GM18861 (cell line): Measurements from ENCODE around the gene BHLHA9.

Experiments
- ATAC-seq: cut with Tn5 transposase; IDR thresholded peaks from one replicate; pipeline ENCODE4 v1.9.1; 2021; ENCODE audit not compliant: unreplicated experiment

BHLHA9 gene

DNA sequence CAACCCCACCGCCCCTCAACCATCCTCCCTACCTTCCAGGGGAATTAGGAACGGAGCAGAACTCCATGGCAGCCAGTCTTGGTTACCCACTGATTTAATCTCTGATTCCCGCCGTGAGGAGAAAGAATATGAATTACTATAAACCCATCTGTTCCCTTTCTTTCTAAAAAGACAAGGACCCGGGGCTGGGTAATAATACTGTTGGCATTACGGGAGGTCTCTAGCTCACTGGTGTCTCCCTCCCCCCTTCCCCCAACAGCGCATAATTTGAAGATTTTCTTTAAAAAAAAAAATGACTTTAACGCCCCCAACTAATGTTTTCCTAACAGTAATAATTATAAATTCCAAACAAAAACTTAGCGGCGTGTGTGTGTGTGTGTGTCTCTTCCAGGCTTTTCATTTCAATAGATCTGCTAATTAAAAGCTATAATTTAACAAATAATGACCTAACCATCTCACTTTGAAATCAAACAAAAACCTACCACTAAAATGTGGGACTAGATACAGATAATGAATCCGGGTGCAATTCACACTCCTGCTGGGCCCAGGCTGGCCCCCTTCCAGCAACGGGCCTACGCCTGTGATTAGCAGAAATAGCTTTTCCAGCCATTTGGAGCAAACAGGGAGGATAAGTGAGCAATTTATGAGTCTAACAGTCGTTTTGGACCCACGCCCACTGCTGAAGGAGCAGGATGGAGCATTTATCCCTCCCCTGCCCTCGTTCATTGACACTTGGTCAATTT, 18.2 kb upstream of the BHLHA9 start:
- ATAC-seq, result no peak

DNA sequence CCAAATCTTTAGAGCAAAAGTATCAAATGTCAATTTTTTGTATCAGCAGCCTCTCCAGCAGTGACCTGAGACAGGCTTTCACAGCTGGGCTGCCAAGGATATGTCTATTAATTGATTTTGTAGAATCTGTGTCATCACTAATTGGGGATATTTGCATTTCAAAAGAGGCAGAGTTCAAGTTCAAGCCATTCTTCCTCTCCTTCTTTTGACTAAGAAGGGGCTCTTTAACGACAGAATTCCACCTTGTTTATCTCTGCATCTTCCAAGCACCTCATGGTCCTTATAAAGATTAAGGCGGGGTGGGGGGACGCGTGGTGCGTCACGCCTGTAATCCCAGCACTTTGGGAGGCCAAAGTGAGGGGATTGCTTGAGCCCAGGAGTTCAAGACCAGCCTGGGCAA, 15.2 kb upstream of the BHLHA9 start:
- no peak for ATAC-seq

DNA sequence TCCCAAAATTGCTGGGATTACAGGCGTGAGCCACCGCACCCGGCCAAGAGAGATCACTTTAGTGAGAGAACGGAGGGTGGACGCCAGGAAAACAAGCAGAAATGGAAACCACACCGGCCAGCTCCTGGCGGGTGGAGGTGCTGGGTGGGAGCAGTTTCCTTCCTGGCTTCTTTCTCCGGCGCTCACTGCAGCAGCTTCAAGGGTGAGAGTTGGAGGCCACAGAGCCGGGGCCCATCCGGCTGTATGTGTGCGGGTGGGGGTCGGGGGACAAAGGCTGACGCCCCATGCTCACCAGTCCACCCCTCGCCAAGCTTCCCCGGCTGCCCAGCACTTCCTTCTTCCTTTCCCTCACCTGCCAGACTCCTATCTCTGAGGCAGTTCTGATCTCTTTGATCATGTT, 13.5 kb upstream of the BHLHA9 start:
- ATAC-seq, result no peak

DNA sequence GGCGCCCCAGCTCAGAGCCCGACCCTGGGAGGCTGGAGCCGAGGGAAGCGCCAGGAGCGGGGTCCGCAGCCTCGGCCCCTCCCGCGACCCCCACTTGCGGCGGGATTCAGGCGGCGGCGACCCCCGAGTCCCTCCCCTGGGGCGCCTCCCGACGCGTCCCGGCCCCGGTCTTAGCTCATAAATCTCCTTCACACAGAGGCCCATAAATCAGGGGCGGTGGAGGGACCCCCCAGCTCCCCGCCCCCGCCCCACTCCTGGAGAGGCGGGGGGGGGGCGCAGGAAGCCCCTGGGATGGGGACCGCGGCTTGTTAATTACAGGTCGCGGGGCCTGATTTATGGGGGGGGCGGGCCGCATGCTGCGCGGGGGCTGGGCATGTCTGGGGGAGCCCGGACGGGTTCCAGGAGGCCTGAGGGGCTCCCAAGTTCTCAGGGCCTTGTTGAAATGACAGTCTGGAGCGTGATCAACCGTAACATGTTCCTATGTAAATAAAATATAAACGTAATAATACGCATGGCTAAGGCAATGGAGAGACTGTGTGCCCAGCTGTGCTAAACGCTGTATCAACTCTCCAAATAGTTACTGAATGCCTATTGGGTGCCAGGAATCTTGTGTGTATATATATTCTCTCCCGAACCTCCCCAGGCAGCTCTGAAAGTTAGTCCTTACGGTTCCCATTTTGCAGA, 10.0 kb upstream of the BHLHA9 start:
- no peak for ATAC-seq

DNA sequence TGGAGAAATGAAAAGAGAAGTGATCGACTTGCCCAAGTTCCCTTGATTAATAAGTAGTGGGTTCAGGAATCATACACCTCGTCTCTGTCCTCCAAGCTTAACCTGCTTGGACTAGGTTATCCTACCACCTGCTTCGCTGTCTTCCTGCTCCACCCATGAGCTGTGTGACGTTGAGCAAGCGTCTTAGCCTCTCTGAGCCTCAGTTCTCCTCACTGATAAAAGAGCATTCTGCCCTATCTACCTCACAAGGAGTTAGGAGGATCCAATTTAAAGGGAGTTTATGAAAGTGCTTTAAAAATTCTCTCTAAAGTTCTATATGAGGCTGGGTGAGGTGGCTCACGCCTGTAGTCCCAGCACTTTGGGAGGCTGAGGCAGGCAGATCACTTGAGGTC, 9.5 kb upstream of the BHLHA9 start:
- ATAC-seq, result no peak

DNA sequence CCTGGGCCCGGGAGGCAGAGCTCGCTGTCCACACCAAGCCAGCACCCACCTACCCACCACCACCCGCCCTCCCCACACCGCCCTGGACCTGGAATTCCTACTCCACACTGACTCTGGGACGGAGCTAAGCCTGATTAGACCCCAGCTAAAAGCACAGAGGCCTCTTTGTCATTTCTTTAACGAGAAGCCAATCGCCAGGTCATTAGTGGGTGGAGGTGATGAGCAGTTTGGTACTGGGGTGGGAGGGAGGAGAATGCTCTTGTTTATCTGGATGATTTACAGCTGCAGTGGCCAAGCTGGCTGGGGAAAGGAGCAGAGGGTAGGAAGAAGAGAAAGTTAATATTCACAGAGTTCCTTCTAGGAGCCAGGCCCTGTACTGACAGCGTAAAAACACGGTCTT, 6.0 kb upstream of the BHLHA9 start:
- no peak for ATAC-seq

DNA sequence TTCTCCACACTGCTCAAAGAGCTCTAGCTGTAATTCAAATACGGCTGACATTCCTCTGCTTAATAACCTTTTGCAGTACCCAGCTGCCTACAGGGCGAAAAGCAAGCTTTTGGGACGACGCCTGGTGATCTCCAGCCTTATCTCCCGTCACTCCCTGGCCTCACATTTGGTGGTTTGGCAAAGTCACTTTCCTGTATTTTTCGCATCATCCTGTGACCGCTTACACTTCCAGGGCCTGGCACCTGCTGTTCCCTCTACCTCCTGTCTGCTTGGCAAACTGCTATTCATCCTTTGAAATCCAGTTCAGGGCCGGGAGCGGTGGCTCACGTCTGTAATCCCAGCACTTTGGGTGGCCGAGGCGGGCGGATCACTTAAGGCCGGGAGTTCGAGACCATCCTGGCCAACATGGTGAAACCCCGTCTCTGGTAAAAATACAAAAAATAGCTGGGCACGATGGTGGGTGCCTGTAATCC, 2.7 kb upstream of the BHLHA9 start:
- no peak for ATAC-seq

DNA sequence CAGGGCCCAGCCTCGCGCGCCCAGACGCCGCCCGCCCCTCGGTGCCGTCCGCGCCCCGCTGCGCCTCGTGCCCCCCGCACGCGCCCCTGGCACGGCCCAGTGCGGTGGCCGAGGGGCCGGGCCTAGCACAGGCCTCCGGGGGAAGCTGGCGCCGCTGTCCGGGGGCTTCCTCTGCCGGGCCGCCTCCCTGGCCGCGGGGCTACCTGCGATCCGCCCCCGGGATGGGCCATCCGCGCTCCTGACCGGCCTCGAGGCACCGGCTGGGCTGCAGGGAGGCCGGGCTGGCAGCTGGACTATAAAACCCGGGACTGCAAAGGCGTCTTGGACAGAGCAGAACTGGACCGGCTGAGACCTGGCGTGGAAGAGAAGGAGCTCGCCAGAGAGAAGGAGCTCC, 783 bp downstream of the BHLHA9 start:
- ATAC-seq, result no peak

DNA sequence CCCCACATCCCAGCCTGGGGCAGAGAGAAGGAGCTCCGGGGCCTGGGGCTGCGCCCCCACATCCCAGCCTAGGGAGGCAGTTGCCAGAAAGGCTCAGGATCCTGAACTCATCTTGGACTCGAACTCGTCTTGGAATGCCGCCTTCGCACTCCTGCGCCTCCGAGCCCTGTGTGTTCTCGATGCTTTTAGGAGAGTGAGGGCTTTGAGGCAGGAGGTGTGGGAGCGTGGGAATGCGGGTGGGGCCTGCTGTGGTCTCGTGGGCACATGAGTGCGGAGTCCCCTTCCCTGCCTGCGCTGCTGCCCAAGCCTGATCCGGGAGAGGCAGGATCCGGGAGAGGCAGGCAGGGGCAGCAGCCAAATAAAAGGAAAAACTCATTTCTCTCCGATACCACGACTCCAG, 1.2 kb downstream of the BHLHA9 start:
- no peak for ATAC-seq

DNA sequence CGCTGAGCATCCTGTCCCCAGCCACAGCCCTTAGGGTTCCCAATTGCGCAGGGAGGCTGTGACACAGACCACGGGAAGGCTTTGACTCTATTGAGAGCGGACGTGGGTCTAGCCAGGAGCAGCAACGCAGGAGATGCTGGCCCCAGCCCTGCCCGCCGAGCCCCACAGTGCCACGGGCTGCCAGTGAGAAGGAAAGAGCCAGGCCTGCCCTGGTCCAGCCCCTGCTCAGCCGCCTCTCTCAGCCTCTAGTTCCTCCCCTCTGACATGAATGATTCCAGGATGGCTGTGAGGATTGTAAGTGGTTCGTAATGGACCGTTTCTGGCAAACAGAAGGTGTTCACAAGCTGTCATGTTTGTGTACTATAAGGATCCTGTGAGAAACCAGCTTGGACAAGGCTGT, 2.5 kb downstream of the BHLHA9 start:
- ATAC-seq, result no peak

DNA sequence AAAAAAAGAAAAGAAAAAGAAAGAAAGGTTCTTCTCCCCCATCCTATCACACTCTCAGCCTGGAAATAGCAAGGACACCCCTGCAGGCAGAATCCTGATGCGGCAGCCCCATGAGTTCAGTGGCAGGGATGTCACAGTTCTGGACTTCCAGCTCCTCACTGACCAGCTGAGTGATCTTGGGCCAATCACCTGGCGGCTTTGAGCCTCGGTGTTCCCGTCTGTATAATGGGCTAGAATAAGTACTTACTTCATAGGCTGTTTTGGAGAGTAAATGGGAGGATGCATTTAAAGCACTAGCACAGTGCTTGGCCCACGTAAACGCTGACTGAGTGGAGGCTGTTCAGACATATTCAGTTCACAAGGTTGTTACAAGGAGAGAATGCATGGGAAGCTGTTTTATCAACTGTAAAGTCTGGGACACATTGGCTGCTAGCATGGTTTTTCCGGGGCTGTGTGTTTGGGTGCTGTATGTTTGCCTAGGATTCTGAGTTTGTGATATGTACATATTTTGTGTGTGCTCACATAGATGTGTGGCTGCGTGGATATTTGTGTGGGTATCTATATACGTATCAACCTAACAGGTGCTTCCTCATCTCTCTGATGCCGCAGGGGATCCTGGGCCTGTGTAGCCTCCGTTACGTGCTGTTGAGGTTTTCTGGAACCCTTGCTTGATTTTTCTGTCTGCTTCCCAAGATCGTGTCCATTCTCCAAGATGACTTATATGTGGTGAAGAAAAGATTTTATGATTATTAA, 3.4 kb downstream of the BHLHA9 start:
- no peak for ATAC-seq

DNA sequence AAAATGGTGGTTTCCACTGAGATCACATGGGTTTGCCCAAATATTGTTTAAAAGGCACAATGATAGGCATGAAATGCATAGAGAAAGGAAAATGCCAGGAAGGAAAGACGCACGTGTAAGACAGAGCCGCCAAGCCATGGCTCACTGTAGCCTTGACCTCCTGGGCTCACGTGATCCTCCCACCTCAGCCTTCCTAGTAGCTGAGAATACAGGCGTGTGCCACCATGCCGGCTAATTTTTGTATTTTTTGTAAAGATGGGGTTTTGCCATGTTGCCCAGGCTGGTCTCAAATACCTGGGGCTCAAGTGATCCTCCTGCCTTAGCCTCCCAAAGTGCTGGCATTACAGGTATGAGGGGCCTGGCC, 4.0 kb downstream of the BHLHA9 start:
- ATAC-seq, result no peak

DNA sequence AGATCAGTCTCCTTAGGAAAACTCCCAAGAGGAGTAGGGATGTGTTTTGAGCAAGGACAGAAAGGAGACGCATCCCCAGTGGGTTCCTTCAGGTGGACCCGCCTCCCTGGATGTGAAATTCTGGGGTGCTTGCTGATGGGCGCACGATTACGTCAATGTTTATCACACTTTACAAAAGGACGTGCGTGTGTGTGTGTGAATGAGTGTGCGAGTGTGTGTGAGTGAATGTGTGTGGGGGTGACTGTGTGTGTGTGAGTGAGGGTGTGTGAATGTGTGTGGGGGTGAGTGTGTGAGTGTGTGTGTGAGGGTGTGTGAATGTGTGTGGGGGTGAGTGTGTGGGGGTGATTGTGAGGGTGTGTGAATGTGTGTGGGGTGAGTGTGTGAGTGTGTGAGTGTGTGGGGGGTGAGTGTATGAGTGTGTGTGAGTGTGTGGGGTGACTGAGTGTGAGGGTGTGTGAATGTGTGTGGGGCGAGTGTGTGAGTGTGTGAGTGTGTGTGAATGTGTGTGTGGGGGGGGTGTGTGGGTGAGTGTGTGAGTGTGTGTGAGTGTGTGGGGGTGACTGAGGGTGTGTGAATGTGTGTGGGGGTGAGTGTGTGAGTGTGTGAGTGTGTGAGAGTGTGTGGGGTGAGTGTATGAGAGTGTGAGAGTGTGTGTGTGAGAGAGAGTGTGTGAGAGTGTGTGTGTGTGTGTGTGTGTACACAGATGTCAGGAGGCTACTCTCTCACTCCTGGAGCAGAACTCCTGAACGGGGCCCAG, 5.1 kb downstream of the BHLHA9 start:
- ATAC-seq, result no peak

DNA sequence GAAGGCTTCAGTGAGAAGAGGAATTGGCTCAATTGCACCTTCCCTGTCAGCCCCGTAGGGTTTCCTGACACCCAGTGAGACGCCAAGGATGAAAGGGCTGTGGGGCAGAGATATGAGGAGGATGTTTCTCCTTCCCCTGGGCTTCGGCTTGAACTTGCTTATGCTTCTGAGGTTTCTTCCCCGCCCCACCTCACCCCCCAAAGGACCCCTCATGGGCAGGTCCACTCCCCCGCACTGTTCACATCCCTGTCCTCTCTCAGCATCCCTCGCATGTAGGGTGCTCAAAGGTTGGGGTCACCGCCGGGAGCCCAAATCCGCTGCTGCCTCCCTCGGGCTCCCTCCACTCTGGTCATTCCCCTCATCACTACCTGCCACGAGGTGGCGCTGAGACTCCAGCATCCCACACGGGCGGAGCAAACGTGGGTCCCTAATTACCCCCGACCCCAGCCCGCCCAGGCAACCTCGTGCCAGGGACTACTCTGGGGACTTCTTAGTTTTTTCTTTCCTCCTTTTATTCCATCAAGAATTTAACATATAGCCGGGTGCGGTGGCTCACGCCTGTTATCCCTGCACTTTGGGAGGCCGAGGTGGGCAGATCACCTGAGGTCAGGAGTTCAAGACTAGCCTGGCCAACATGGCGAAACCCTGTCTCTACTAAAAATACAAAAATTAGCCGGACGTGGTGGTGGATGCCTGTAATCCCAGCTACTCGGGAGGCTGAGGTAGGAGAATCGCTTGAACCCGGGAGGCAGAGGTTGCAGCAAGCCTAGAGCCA, 5.9 kb downstream of the BHLHA9 start:
- no peak for ATAC-seq

DNA sequence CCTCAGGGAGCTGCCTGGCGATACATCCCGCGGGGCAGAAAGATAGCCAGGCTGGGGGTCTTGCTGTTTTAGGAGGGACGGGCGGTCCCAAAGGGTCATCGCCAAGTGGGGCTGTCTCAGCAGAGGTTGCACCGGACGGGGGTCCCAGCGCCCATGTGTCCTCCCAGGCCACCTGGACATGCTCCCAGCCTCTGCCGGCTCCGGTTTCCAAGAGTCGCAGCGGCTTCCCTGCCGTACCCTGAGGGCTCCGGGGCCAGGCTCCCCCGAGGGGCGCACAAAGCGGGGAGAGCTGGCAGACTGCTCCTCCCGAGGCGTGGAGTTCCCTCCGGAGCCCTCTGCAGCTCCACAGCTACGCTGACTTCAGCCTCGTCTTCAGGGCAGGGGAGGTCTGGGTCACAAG, 10.4 kb downstream of the BHLHA9 start:
- no peak for ATAC-seq

DNA sequence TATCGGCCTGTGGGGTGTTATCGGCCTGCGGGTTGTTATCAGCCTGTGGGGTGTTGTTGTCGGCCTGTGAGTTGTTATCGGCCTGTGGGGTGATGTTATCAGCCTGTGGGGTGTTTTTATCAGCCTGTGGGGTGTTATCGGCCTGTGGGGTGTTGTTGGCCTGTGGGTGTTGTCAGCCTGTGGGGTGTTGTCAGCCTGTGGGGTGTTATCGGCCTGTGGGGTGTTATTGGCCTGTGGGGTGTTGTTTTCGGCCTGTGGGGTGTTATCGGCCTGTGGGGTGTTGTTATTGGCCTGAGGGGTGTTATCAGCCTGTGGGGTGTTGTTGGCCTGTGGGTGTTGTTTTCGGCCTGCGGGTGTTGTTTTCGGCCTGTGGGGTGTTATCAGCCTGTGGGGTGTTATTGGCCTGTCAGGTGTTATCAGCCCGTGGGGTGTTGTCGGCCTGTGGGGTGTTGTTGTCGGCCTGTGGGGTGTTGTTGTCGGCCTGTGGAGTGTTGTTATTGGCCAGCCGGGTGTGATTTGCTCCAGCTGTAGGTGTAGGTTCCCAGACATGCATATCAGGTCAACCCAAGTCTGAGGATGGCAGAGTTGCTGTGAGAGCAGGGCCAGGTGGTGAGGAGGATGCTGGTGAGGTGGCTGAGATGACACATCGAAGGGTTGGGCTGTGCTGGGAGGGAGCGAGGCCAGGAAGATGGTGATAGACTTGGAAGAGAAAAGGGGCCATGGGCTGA, 16.3 kb downstream of the BHLHA9 start:
- no peak for ATAC-seq

DNA sequence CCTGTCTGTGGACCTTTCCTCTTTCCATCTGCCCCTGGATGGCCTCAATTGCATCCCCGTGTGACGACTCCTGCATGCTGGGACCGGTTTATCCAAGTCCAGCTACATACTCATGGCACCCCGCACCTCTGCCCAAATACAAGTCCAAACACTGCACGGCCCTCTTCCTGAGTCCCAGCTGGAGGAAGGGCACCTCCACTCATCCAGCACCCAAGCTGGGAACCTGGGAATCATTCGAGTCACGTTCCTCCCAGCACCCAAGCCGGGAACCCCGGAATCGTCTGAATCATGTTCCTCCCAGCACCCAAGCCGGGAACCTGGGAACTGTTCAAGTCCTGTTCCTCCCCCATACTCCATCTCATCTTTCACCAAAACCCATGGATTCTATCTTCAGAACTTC, 19.5 kb downstream of the BHLHA9 start:
- ATAC-seq, result no peak

DNA sequence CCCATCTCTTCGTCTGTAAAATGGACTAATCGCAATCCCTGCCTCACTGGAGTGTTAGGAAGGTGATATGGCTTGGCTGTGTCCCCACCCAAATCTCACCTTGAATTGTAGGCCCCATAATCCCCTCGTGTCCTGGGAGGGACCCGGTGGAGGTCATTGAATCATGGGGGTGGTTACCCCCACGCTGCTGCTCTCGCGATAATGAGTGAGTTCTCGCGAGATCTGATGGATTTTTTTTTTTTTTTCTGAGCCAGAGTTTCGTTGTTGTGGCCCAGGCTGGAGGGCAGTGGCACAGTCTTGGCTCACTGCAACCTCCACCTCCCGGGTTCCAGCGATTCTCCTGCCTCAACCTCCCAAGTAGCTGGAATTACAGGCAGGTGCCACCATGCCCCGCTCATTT, 20.4 kb downstream of the BHLHA9 start:
- no peak for ATAC-seq

DNA sequence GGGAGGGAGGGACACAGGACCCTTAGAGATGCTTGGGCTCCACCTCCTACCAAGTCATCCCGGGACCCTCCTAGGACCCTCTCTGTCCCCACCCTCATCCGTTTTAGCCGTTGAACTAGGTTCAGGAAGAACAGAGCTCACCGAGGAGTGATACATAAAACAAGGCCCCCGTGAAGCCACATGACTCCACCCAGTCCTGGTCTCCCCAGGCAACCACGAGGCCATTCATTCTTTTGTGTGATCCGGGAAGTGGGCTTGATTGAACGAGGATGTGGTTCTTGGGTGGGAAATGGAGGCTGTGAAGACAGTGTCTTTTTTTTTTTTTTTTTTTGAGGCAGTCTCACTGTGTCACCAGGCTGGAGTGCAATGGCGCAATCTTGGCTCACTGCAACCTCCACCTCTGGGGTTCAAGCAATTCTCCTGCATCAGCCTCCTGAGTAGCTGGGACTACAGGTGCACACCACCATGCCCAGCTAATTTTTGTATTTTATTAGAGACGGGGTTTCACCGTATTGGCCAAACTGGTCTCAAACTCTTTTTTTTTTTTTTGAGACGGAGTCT, 24.0 kb downstream of the BHLHA9 start:
- ATAC-seq, result no peak

DNA sequence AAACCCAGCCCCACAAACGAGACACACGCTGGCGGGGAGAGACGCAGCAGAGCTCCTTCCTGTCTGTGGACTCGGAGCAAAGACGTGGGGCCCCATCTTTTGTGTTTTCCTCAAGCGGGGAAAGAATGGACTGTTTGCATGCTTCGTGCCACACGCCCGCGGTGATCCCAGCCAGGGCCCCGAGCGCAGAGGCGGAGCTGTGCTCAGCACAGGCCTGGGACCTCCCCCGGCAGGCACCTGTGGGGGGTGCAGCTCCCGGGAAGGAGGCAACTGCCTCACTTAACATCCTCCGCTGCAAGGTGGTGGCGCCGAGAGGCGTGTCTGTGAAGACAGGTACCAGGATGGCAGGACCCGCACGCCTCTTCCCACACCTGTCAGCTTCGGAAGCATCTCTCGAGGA, 28.4 kb downstream of the BHLHA9 start:
- ATAC-seq, result no peak
